ENCODE results near the gene PRRX2.
"Not testable (repeated sequence)": the region's sequence is repeated elsewhere in the genome, so short reads cannot be mapped to it uniquely, and the experiment has no call there.

The PRRX2 gene

GRCh38 chr9:129746092-129746777 lies 80.8 kb downstream of the PRRX2 start:
- ChIA-PET CTCF (interaction anchor here (0.7 kb wide), 1 partner anchor 35 kb away, joined by 3 read pairs; no protein-coding TSS in a partner anchor), POLR2A (no interaction called here)
- no peak for DNase-seq (ENCODE audit: extremely low spot score)
- TF ChIP-seq FOXK2 (IDR thresholded peaks at IDR 0.05) = no peak
- TF ChIP-seq NFRKB (IDR thresholded peaks at IDR 0.05) = no peak
- no peak for TF ChIP-seq ARNT (IDR thresholded peaks at IDR 0.05)
- TF ChIP-seq TARDBP (IDR thresholded peaks at IDR 0.05) = no peak
- TF ChIP-seq BHLHE40 (IDR thresholded peaks at IDR 0.05; ENCODE audit: borderline replicate concordance) = no peak
- no peak for TF ChIP-seq SP1 (IDR thresholded peaks at IDR 0.05)

GRCh38 chr9:129748249-129748648 lies 82.8 kb downstream of the PRRX2 start:
- ChIA-PET POLR2A (no interaction called here), CTCF (interaction anchor here (0.9 kb wide), 1 partner anchor 11 kb away, joined by 3 read pairs; no protein-coding TSS in a partner anchor)
- no peak for TF ChIP-seq L3MBTL2 (conservative IDR thresholded peaks at IDR 0.05)
- no peak for DNase-seq (ENCODE audit: extremely low spot score)

DNA sequence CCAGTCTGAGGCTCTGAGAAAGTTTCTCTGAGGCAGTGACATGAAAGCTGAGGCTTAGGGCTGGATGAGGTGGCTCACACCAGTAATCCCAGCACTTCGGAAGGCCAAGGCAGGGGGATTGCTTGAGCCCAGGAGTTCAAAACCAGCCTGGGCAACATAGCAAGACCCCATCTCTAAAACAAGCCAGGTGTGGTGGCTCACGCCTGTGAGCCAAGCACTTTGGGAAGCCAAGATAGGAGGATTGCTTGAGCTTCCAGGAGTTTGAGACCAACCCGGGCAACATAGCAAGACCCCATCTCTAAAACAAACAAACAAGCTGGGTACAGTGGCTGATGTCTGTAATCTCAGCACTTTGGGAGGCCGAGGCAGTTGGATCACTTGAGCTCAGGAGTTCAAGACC lies 83.6 kb downstream of the PRRX2 start:
- CTCF ChIA-PET = interaction anchor here (0.9 kb wide), 1 partner anchor 11 kb away, joined by 3 read pairs; no protein-coding TSS in a partner anchor
- POLR2A ChIA-PET; DNase-seq (ENCODE audit: extremely low spot score): not testable (repeated sequence)

DNA sequence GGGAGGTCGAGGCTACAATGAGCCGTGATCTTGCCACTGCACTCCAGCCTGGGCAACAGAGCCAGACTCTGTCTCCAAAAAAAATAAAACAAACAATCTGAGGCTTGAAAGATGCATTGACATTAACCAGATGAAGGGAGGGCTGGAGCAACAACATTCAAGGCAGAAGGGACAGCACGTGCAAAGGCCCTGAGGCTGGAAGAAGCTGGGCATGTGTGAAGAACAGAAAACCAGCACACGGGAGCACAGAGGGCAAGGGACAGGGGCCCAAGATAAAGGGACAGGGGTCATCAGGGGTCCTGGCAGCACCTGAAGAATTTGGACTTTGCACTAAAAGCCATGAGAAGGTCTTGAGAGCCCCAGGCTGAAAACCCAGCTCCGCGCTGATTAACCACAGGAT lies 84.1 kb downstream of the PRRX2 start:
- POLR2A ChIA-PET = no interaction called here
- no peak for DNase-seq (ENCODE audit: extremely low spot score)
- CTCF ChIA-PET = interaction anchor here (0.5 to 0.8 kb wide), 2 partner anchors 11 to 22 kb away, joined by 3 read pairs; no protein-coding TSS in a partner anchor
- TF ChIP-seq TARDBP (IDR thresholded peaks at IDR 0.05) (no peak), HDGF (IDR thresholded peaks at IDR 0.05; ENCODE audit: borderline replicate concordance) (no peak), ELF4 (IDR thresholded peaks at IDR 0.05) (no peak), SUZ12 (IDR thresholded peaks at IDR 0.05) (no peak), FOXK2 (IDR thresholded peaks at IDR 0.05) (no peak), SP1 (IDR thresholded peaks at IDR 0.05) (no peak), FOXM1 (IDR thresholded peaks at IDR 0.05; ENCODE audit: borderline replicate concordance) (no peak)

GRCh38 chr9:129750013-129750638 lies 84.7 kb downstream of the PRRX2 start:
- TF ChIP-seq BHLHE40 (IDR thresholded peaks at IDR 0.05; ENCODE audit: borderline replicate concordance) (no peak), CTBP1 (IDR thresholded peaks at IDR 0.05; ENCODE audit: borderline replicate concordance) (no peak), HDGF (IDR thresholded peaks at IDR 0.05; ENCODE audit: borderline replicate concordance) (no peak), ELF4 (IDR thresholded peaks at IDR 0.05) (no peak), FOXK2 (IDR thresholded peaks at IDR 0.05) (no peak)
- ChIA-PET CTCF (interaction anchor here (0.5 to 0.8 kb wide), 2 partner anchors 12 to 23 kb away, joined by 3 read pairs; no protein-coding TSS in a partner anchor), POLR2A (no interaction called here)
- no peak for DNase-seq (ENCODE audit: extremely low spot score)

DNA sequence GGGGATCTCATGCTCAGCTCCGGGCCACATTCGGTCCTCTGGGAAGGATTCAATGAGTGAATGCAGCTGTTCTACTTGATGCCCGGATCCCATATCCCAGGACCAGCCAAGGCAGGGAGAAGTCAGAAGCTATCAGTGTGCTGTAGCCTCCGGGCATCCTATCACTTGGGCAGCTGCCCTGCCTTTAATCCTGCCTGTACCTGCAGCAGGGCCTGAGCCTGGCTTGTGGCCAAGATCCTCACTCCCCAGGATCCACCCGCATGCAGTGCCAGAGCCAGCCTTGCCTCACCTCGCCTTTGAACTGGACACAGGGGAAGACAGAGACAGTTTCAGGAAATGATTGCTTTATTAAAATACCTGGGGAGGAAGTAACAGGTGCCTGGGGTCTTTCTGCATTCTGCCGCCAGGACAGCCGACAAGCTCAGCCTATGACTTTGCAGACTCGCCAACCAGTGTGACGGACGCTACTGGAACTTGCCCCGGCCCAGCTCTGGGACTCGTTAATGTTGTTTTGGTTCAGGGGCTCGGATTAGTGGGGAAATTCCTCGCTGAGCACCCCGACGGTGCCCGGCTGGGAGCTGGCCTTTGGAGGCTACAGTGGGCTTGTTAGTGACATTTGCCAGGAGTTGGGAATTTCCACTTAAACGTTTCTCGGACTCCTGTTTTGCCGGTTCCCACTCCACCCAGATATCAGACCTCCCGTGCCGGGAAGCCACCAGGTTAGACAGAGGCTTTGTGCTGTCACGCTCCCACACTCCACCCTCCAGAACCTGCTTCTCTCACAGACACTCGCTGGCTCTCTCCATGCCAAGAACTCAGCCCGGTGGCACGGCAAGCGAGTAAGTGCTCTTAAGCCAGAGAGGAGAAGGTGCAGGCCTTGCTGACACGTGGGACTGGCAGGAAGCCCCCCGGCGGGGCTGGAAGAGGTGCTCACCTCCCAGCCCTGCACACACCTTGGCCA lies 86.7 kb downstream of the PRRX2 start:
- POLR2A ChIA-PET = interaction anchor here (0.8 to 1.3 kb wide), 2 partner anchors 14 to 24 kb away, joined by 3 to 5 read pairs; no protein-coding TSS in a partner anchor
- DNase-seq (ENCODE audit: extremely low spot score) = no peak
- CTCF ChIA-PET = interaction anchor here (0.5 kb wide), 1 partner anchor 1191 kb away, joined by 5 read pairs; no protein-coding TSS in a partner anchor
- TF ChIP-seq LEF1 (IDR thresholded peaks at IDR 0.05; ENCODE audit: borderline replicate concordance) = no peak
- no peak for TF ChIP-seq CTBP1 (IDR thresholded peaks at IDR 0.05; ENCODE audit: borderline replicate concordance)
- TF ChIP-seq FOXK2 (IDR thresholded peaks at IDR 0.05) = no peak
- no peak for TF ChIP-seq HDGF (IDR thresholded peaks at IDR 0.05; ENCODE audit: borderline replicate concordance)
- no peak for TF ChIP-seq BHLHE40 (IDR thresholded peaks at IDR 0.05; ENCODE audit: borderline replicate concordance)
- no peak for TF ChIP-seq SUZ12 (IDR thresholded peaks at IDR 0.05)
- no peak for TF ChIP-seq NFRKB (IDR thresholded peaks at IDR 0.05)
- no peak for TF ChIP-seq SP1 (IDR thresholded peaks at IDR 0.05)
- TF ChIP-seq ARNT (IDR thresholded peaks at IDR 0.05) = no peak
- no peak for TF ChIP-seq FOXA1 (IDR thresholded peaks at IDR 0.05)
- TF ChIP-seq ELF4 (IDR thresholded peaks at IDR 0.05) = no peak

DNA sequence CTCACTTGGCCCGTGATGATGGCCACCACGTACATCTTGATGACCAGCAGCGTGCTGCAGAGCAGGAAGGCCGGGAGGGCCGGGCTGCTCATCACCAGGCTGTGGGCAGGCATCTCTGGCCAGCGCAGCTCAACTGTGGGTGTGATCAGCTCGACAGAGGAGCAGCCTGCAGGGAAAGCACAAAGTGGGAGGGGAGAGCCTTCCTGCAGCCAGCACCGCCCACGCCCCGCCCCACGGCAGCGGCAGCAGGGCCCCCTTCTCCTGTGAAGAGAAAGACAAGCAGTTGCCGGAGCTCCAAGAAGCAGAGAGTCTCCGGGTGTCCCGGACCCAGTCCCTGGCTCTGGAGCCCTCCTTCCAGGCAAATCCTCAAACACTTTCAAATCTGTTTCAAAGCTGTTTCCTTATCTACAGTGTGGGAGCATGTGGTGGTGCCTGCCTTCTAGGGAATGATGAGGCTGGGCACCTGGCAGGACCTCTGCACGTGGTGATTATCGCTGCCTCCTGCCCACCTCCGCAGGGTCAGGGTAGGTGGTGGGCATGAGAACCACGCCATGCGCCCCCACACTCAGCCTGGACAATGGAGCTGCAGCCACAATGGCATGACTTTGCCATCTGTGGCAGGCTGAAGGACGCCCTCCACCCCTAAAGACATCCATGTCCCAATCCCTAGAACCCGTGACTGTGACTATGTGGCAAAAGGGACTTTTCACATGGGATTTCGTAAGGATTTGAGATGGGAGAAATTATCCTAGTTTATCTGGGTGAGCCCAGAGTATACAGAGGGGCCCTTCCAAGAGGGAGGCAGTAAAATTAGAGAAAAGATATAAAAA lies 87.7 kb downstream of the PRRX2 start, which contains the start of gene PTGES:
TSS of gene PTGES (minus strand) at position 143 of the 830 bp plus-strand sequence. CDS start at position 113, 30 bp downstream.
- ChIA-PET CTCF (interaction anchor here (0.5 kb wide), 1 partner anchor 1190 kb away, joined by 5 read pairs; no protein-coding TSS in a partner anchor), POLR2A (interaction anchor here (0.8 to 1.3 kb wide), 2 partner anchors 15 to 23 kb away, joined by 3 to 5 read pairs; no protein-coding TSS in a partner anchor)
- peak; percentile 70 for DNase-seq (ENCODE audit: extremely low spot score)
- TF ChIP-seq ARNT (IDR thresholded peaks at IDR 0.05) (no peak), NFRKB (IDR thresholded peaks at IDR 0.05) (no peak), LEF1 (IDR thresholded peaks at IDR 0.05; ENCODE audit: borderline replicate concordance) (no peak), ELF4 (IDR thresholded peaks at IDR 0.05) (no peak)
